KBM-7 (cell line): Measurements from ENCODE around the gene FANCD2OS.
"Not testable (repeated sequence)": the region's sequence is repeated elsewhere in the genome, so short reads cannot be mapped to it uniquely, and the experiment has no call there.

Experiments used
- DNase-seq: peaks from one replicate; pipeline ENCODE4 v3.0.0-alpha.2; 2015
- in situ Hi-C: fragments of 300-500 bp; cut with MboI; formaldehyde crosslinking; loops from 2 replicates; pipeline ENCODE4 v1.14.3; 2020; ENCODE audit warnings: low sequenced_read_pairs, low pct_unique_long_range_greater_than_20kb, mixed read lengths

Gene FANCD2OS

DNA sequence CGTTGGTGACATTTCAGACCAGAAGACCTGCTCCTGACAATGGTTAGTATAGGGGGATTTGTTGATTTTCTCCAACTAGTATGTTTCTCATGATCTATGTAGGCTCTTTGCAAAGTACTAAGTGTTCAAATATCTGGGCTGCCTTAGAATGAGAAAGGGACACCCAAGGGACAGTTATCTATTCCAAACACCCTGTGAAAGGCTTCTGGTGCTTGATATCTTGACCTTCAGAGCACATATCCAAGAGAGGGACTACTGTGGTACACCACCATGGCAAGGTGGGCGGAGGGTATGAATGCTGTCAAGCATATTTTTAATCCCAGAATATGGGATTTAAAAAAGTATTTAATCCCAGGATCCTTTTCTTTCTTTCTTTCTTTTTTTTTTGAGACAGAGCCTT lies 1.1 kb downstream of the FANCD2OS start:
- in situ Hi-C loops = no loop called here

DNA sequence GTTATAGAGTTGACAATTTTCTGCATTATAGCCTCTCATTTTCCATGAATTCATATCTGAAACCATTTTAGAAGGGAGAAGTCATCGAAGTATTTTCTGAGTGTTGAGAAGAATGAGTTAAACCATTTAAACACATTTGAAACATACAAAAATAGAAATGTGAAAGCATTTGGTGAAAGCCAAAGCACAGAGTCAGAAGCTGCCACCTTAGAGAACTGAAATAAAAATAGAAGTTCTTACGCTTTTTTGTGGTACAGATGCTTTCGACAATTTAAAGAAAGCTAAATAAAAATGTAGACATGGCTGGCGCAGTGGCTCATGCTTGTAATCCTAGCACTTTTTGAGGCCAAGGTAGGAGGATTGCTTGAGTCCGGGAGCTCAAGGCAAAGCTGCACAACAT lies 9.0 kb downstream of the FANCD2OS start:
- in situ Hi-C loops = no loop called here
- no peak for DNase-seq

More for the DNA sequence above, 1.1 kb downstream of the FANCD2OS start:
- DNase-seq = no peak

DNA sequence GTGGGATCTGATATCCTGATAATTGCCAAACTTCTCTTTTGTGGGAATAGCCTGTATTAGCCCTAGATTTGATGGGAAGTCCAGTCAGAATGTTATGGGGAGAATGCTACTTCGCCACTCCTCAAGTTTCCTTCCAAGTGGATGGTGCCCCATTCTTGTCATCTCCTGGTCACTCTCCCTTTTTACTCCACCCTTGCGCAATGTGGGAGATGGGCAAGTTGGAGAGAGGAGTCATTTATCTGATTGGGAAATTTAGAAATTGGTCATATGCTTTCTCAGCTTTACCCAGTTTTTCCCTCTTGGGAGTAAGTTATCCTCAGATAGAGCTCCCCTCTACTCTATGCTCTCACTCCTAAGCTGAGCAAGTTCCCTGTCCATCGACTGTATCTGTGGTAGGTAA lies 14.4 kb downstream of the FANCD2OS start:
- in situ Hi-C loops = no loop called here
- no peak for DNase-seq

DNA sequence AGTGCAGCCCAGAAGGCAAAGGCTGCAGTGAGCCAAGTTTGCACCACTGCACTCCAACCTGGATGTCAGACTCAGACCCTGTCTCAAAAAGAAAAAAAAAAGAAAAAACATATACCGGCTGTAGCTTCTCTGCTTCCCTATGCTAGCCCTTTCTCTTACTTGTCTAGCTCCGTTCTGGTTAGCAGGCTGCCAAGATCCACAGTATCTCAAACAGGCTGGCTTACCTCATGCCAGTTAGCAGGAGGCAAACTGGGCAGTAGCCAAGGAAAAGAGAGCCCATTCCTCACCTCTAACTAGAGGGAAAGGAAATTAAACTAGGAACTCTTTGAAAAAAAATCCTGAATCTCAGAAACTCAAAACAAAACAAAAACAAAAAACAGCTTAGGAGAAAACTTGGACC lies 16.7 kb downstream of the FANCD2OS start:
- in situ Hi-C loops, DNase-seq: not testable (repeated sequence)

DNA sequence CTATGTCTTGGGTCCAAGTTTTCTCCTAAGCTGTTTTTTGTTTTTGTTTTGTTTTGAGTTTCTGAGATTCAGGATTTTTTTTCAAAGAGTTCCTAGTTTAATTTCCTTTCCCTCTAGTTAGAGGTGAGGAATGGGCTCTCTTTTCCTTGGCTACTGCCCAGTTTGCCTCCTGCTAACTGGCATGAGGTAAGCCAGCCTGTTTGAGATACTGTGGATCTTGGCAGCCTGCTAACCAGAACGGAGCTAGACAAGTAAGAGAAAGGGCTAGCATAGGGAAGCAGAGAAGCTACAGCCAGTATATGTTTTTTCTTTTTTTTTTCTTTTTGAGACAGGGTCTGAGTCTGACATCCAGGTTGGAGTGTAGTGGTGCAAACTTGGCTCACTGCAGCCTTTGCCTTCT lies 17.3 kb downstream of the FANCD2OS start:
- in situ Hi-C loops, DNase-seq: not testable (repeated sequence)

DNA sequence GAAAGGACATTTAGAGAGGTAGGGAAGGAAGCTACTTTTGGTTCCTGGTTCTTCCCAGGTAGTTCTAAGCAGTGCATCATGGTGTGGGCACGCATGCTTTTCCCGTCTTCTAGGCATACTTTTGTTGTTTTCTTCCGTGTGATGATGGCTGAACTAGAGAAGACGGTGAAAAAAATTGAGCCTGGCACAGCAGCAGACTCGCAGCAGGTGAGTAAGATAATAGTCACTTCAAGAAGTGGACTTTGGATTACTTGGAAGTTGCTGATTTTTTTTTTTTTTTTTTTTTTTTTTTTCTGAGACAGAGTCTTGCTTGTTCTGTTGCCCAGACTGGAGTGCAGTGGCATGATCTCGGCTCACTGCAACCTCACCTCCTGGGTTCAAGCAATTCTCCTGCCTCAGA lies 17.9 kb downstream of the FANCD2OS start:
- DNase-seq = no peak
- in situ Hi-C loops = no loop called here

DNA sequence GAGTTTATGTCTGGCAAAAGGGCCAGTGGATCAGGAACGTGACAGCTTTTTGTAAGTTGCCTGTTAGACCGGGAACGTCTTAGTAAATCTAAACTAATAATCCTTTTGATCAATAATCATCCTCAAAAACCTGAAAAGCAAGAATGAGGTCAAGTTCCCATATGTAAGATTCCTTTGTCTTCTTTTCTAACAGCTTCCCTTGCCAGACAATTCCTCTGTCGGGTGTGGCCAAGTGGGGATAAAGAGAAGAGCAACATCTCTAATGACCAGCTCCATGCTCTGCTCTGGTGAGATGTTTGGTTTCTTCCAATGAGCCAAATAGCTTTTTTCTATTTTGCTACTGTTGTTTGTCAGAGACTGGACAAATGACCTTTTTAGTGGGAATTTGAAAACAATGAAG lies 19.8 kb downstream of the FANCD2OS start:
- DNase-seq = no peak
- in situ Hi-C loops = no loop called here

DNA sequence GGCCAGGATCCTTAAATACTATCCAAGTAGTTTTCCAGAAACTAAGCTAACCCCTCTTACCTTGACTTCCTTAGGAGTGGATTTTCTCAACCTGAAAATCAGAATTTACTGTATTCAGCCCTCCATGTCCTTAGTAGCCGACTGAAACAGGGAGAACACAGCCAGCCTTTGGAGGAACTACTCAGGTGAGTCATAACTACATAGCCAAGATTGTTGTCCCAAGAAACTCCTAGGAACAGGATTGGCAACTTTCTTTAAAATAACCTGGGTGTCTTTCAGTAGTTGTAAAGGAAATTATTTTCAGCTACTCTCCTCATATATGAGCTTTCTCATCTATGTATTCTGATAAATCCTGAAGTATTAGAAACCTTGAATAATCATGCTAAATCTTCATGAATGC lies 22.3 kb downstream of the FANCD2OS start:
- DNase-seq = no peak
- in situ Hi-C loops = no loop called here

DNA sequence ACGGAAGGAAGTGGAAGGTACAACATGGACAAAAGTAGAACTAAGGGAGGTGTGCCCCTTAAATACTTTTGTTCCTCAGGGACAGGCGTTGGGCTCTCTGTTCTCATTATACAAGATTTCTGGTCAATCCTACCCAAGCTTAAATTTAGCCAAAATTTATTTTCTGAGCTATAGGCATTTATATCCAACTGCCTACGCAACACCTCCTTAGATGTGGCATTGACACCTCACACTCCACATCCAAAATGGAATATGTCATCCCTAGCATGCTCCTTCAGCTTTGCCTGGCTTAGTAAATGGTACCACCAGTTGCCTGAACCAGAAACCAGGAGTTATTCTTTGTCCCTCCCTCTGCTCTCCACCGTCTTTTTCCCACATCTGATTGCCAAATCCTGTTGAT lies 26.2 kb downstream of the FANCD2OS start:
- in situ Hi-C loops = no loop called here
- no peak for DNase-seq

DNA sequence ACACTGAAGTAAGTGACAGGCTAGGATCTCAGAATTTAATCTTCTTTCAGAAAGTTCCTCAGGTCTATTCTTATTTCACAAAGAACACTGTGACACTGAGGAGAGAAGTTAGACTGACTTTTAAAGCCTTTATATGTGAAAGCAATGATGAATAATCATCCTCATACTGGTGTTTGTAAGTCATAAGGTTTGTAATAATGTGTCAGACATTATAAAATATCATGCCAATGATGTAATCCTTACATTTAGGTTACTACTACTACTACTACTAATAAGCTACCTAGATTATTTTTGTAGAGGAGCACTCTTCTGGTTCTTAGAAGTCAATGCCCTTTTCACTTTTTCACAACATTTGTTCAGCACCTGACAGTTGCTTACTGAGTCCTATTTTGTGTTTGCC lies 33.4 kb downstream of the FANCD2OS start:
- no peak for DNase-seq
- in situ Hi-C loops = no loop called here

DNA sequence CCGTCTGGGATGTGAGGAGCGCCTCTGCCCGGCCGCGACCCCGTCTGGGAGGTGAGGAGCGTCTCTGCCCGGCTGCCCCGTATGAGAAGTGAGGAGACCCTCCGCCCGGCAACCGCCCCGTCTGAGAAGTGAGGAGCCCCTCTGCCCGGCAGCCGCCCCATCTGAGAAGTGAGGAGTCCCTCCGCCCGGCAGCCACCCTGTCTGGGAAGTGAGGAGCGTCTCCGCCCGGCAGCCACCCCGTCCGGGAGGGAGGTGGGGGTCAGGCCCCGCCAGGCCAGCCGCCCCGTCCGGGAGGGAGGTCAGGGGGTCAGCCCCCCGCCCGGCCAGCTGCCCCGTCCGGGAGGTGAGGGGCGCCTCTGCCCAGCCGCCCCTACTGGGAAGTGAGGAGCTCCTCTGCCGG lies 38.0 kb downstream of the FANCD2OS start:
- in situ Hi-C loops, DNase-seq: not testable (repeated sequence)

DNA sequence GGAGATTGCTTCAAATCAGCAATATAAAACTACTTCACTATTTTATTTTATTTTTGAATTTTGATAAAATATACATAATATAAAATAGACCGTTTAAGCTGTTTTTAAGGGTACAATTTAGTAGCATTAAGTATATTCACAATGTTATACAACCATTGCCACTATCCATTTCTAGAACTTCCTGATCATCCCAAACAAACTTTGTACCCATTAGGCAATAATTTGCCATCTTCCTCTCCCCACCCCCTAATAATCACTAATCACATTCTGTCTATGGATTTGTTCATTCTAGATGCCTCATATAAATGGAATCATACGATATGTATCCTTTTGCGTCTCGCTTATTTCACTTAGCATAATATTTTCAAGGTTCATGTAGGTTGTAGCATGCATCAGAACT lies 53.0 kb downstream of the FANCD2OS start:
- in situ Hi-C loops = no loop called here
- DNase-seq = no peak
